Stomach (tissue), 9 donors: Measurements from ENCODE around the gene KCNK1. TPM values are rescaled to one million over a fixed set of nuclear protein-coding genes. Genes with fewer than 3 reads are reported as not detected.

ENCODE experiments used
- DNase-seq, 2 donors: peaks; one replicate each; pipeline versions ENCODE4 v3.0.0 to v3.0.0-alpha.2; 2013 to 2019
- H3K27ac ChIP-seq, 5 donors: fragments of 200-600 bp in 4 of 5; sonication (generic) in 4 of 5; one replicate each; pipeline ENCODE4 v1.5.1; 2013 to 2019; ENCODE audit warnings: mild to moderate bottlenecking in 1 of 5, moderate library complexity in 1 of 5
- H3K27me3 ChIP-seq, 3 donors: fragments of 200-600 bp; sonication (generic); one replicate each; pipeline ENCODE4 v1.5.1; 2017 to 2019; ENCODE audit warnings: mixed run types in 1 of 3
- H3K36me3 ChIP-seq, 4 donors: fragments of 200-600 bp; sonication (generic); 1 replicate in 3 of 4; 2 replicates in 1 of 4; pipeline ENCODE4 v1.5.1; 2016 to 2019
- H3K4me1 ChIP-seq, 4 donors: fragments of 200-600 bp; sonication (generic); one replicate each; pipeline ENCODE4 v1.5.1; 2016 to 2019
- H3K4me3 ChIP-seq, 4 donors: fragments of 200-600 bp; sonication (generic) in 3 of 4; one replicate each; pipeline ENCODE4 v1.5.1; 2016 to 2019; ENCODE audit warnings: mild to moderate bottlenecking in 1 of 4
- H3K9me3 ChIP-seq, 4 donors: fragments of 200-600 bp; sonication (generic); one replicate each; pipeline ENCODE4 v1.5.1; 2016 to 2019
- CTCF ChIP-seq, 7 experiments: fragments of 450-650 bp in 4 of 7; fragments of 200-600 bp in 3 of 7; sonication (generic) in 3 of 7; IDR thresholded peaks; one replicate each; pipeline ENCODE4 v1.5.1; 2016 to 2019; ENCODE audit warnings: antibody characterized with exemption in 7 of 7, control low read depth in 2 of 7, mild to moderate bottlenecking in 1 of 7
- EP300 ChIP-seq: sonication (generic); formaldehyde crosslinking; IDR thresholded peaks from one replicate; pipeline ENCODE4 v1.6.1; 2017; ENCODE audit warnings: antibody characterized with exemption
- POLR2A ChIP-seq, 4 donors: fragments of 450-650 bp; IDR thresholded peaks; one replicate each; pipeline ENCODE4 v1.6.1; 2016; ENCODE audit warnings: antibody characterized with exemption in 4 of 4, control low read depth in 2 of 4, mild to moderate bottlenecking in 1 of 4, moderate library complexity in 1 of 4
- POLR2AphosphoS5 ChIP-seq, 3 donors: sonication (generic); formaldehyde crosslinking; IDR thresholded peaks; one replicate each; pipeline ENCODE4 v1.6.1; 2016; ENCODE audit warnings: antibody characterized with exemption in 3 of 3
- WGBS, 5 donors: extraction: QIAGEN DNeasy Blood & Tissue Kit in 3 of 5; methylation state at CpG; one replicate each; pipeline versions ENCODE4 v1.1.5 to v1.1.7; 2013 to 2018; 5-methylcytosine and 5-hydroxymethylcytosine counted together
- intact Hi-C: fragments of 100-400 bp; cut with DNase I; formaldehyde crosslinking; loops from one replicate; pipeline ENCODE4 v1.15.1; 2023; ENCODE audit warnings: low total_unique reads
- polyA plus RNA-seq, 3 donors: library from polyadenylated mRNA; stranded (reverse); fragments of 200-250 nt; gene quantifications; one replicate each; pipeline ENCODE4 v1.2.3, GENCODE V29; 2013
- total RNA-seq, 5 donors: library from RNA; depleted of rRNA; stranded (reverse); fragments of >200 nt; gene quantifications; one replicate each; pipeline versions ENCODE4 v1.1.0 to v1.2.3, GENCODE V29; 2014 to 2016
- donor health status: healthy with polysubstance abuse.
- donor health status: Bipolar disorder and iron deficiency.
- donor health status: healthy.

Gene KCNK1
- total and polyA plus RNA-seq, 8 donors = 4.1 to 52.5 (median 9.5) TPM

DNA sequence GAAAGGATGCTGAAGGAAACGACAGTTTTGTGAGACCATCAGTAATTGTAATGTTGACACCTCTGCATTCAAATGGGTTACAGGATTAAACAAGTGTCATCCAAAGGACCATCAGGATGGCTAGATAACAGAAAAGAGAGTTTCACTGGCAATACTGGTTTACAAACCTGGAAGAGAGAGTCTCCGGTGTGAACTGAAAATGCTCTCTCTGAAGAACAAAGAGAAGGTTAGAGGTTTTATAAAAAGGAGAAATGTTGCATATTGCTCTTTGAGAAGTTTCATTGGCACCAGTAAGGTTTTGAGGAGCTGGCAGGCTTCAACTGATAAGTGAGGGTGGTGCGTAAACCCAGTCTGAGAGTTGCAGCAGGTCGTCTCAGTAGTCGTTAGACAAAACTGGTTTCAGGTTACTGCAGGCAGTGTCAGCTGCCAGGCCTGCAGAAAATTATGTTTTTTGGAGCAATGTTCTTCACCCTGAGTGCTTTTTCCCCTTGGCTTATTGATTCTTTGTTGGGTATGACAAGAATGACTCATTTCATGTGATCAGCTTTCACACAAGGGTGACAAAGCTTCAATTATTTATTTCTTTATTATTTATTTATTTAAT is 42.2 kb downstream of the KCNK1 start:
- peaks cover 0 to 10% (median 3%) of the 10 kb centered on the region in 4 donors for H3K4me1 ChIP-seq
- H3K27ac ChIP-seq = peak overlapping the region in 4 of 5 donors; percentile 34 to 74 (median 67)
- no peaks in the 10 kb centered on the region for H3K36me3 ChIP-seq
- DNase-seq = no peak
- intact Hi-C loops = no loop called here
- no peak overlapping the region for H3K4me3 ChIP-seq
- no peak for TF ChIP-seq POLR2AphosphoS5 (IDR thresholded peaks at IDR 0.05)
- TF ChIP-seq POLR2A (IDR thresholded peaks at IDR 0.05) = no peak
- TF ChIP-seq EP300 = no peak
- TF ChIP-seq CTCF (IDR thresholded peaks at IDR 0.05) = no peak
- no peaks in the 10 kb centered on the region for H3K27me3 ChIP-seq
- H3K9me3 ChIP-seq = no peaks in the 10 kb centered on the region
- WGBS, 5 donors = 40 to 51% (median 44%) methylated on average over 5 of the region's 5 CpGs

GRCh38 chr1:233656687-233657086 is 42.8 kb downstream of the KCNK1 start:
- DNase-seq = no peak
- Histone ChIP-seq H3K27me3 (no peaks in the 10 kb centered on the region), H3K9me3 (no peaks in the 10 kb centered on the region), H3K4me3 (no peak overlapping the region), H3K27ac (peak overlapping the region in 4 of 5 donors; percentile 34 to 74 (median 67)), H3K4me1 (peaks cover 0 to 10% (median 3%) of the 10 kb centered on the region in 4 donors), H3K36me3 (no peaks in the 10 kb centered on the region)
- 62 to 75% (median 73%) methylated on average over 3 of the region's 3 CpGs for WGBS, 5 donors
- intact Hi-C loops = no loop called here
- TF ChIP-seq EP300 = no peak
- TF ChIP-seq CTCF (IDR thresholded peaks at IDR 0.05) = no peak
- TF ChIP-seq POLR2A (IDR thresholded peaks at IDR 0.05) = no peak
- no peak for TF ChIP-seq POLR2AphosphoS5 (IDR thresholded peaks at IDR 0.05)

DNA sequence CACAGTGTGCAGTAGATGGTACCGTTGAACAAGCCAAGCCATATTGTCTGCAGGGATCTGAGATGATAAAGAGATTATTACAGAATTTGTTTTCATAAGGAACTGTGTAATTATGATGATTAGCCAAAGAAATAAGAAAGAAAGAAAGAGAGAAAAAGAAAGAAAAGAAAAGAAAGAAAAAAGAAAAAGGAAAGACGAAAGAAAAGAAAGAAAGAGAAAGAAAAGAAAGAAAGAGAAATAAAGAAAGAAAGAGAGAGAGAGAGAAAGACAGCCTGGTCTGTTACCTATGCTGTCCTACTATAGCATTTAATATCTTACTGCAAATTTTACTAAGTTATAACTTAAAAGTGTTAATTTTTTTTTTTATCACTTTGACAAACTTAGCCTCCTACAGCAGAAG is 43.6 kb downstream of the KCNK1 start:
- 76 to 95% (median 93%) methylated on average over 2 of the region's 2 CpGs for WGBS, 5 donors
- Histone ChIP-seq H3K4me1 (peaks cover 0 to 10% (median 3%) of the 10 kb centered on the region in 4 donors), H3K27me3 (no peaks in the 10 kb centered on the region), H3K9me3 (no peaks in the 10 kb centered on the region), H3K4me3 (no peak overlapping the region), H3K27ac (peak overlapping the region in 1 of 5 donors; percentile 71), H3K36me3 (no peaks in the 10 kb centered on the region)
- TF ChIP-seq POLR2AphosphoS5 (IDR thresholded peaks at IDR 0.05) (no peak), CTCF (IDR thresholded peaks at IDR 0.05) (no peak), EP300 (no peak), POLR2A (IDR thresholded peaks at IDR 0.05) (no peak)
- DNase-seq = no peak
- intact Hi-C loops = no loop called here

GRCh38 chr1:233659495-233659894 is 45.6 kb downstream of the KCNK1 start:
- TF ChIP-seq POLR2A (IDR thresholded peaks at IDR 0.05) = no peak
- WGBS, 5 donors = 89 to 92% (median 90%) methylated on average over 7 of the region's 7 CpGs
- DNase-seq = no peak
- Histone ChIP-seq H3K9me3 (no peaks in the 10 kb centered on the region), H3K27me3 (no peaks in the 10 kb centered on the region), H3K4me3 (no peak overlapping the region), H3K4me1 (peaks cover 0 to 10% (median 0%) of the 10 kb centered on the region in 4 donors), H3K27ac (no peak overlapping the region), H3K36me3 (no peaks in the 10 kb centered on the region)
- intact Hi-C loops = no loop called here
